NCI-H1417 treated with DMSO at 0.1 percent for 48 hours (cell line): ENCODE results near the gene TMPRSS7.

Experiments
- DNase-seq: peaks from one replicate; lab custom pipeline; 2025; lab: John Stamatoyannopoulos, UW

Gene TMPRSS7, protein sequence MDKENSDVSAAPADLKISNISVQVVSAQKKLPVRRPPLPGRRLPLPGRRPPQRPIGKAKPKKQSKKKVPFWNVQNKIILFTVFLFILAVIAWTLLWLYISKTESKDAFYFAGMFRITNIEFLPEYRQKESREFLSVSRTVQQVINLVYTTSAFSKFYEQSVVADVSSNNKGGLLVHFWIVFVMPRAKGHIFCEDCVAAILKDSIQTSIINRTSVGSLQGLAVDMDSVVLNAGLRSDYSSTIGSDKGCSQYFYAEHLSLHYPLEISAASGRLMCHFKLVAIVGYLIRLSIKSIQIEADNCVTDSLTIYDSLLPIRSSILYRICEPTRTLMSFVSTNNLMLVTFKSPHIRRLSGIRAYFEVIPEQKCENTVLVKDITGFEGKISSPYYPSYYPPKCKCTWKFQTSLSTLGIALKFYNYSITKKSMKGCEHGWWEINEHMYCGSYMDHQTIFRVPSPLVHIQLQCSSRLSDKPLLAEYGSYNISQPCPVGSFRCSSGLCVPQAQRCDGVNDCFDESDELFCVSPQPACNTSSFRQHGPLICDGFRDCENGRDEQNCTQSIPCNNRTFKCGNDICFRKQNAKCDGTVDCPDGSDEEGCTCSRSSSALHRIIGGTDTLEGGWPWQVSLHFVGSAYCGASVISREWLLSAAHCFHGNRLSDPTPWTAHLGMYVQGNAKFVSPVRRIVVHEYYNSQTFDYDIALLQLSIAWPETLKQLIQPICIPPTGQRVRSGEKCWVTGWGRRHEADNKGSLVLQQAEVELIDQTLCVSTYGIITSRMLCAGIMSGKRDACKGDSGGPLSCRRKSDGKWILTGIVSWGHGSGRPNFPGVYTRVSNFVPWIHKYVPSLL

DNA sequence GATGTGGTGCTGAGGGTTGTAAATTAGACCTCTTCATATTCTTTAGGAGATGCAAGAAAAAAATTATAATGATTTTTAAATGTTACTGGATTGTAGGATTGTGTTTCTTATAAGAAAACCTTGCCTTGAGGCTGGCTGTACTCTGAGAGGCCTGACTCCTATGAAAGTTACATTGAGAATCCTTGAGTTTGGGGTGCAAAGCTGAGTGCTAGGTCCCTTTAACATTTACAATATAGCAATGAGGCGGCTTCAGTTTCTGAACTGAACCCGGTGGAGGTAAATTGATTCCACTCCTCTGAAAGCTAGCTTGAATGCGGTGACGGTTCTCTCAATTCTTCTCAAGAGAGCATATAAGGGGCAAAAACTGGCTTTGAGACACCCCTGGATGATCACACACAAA lies at the start of gene TMPRSS7:
TMPRSS7 (plus strand) TSS at position 301 of the 400 bp plus-strand sequence. CDS start 110 bp downstream, outside the sequence.
- no peak for DNase-seq

DNA sequence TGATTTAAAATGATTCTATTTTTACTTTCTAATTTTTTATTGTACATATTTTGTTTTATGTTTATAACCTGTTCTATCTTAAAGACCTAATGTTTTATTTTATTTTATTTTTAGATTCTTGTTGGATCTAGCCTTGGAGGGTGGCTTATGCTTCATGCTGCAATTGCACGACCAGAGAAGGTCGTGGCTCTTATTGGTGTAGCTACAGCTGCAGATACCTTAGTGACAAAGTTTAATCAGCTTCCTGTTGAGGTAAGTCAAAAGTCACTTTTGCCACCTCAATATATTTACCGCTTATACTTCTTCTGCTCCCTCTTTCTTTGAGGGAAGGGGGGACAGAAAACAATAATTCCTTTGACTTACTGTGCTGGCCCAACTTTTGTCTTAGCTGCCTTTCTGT lies 47.7 kb upstream of the TMPRSS7 start:
- no peak for DNase-seq

DNA sequence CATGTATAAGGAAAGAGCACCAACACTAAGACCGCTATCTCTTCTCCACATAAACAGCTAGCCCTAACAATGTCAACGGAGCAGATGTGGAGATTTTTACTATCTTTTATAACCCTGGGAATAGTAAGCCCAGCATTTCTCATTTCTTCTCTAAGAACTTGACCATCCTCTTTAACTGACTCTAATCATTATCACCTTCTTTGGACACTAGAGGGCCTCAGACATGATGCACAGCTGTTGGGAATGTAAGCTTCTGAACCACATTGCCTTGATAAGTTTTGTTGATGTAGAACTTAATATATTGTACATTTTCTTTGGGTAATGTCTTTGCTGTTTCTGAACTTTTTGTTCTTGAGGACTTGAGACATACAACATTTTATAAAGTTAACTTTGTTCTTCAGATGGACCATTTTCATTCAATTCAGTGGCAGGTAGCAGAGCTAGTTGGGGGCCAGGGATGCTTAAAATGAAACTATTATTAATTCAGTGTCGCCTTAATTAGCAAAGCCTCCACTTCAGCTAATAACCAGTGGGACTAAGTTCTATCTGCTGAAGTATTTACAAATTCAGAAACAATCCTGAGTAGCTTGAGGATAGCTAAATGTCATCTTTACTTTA lies 45.4 kb upstream of the TMPRSS7 start:
- DNase-seq = peak; percentile 46

DNA sequence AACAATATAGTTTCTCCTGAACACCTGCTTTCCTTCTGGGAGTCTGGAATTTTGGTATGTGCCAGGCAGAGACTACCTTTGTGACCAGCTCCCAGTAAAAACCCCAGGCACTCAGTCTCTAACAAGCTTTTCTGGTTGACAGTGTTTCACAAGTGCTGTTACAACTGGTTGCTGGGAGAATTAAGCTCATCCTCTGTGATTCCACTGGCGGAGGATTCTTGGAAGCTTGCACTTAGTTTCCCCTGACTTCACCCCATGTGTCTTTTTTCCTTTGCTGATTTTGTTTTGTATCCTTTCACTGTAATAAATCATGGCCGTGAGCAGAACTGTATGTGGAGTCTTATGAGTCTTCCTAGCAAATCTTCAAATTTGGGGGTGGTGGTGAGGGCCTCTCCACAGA lies 41.5 kb upstream of the TMPRSS7 start:
- DNase-seq = no peak

DNA sequence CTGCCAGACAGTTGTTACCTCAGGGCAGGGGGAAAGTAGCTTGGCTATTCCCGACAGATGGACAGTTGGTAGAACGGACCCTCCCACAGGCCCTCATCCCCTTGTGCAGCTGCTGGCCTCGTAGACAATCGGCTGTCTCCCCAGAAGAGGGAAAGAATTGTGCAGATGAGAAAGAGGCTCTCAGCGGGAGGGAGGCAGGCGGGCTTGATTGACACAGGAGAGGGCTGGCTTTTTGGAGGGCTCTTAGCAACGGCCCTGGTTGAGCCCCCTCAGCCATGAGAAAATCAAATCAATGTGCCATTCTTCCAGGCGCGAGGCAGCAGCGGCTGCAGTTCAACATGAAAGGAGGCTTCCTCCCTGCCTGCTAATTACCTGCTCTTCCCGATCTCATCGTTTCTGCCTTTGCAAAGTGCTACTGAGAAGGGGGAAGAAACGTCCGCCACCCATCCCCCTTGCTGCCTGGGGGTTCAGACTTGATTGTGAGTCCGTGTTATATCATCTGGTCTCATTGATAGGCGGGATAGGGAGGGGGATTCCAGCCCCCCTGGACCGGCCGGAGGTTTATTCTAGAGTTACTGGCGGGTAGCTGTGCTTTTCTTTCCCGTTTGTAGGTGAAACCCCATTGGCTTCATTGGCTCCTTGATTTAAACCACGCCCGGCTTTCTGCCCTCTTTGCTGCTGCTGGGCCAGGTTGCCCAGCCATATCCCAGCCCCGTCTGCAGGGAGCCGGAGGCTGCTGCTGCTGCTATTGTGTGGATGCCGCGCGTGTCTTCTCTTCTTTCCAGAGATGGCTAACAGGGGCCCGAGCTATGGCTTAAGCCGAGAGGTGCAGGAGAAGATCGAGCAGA lies 35.7 kb upstream of the TMPRSS7 start, which contains the start of gene TAGLN3:
TAGLN3 (plus strand) TSS at position 287 of the 848 bp plus-strand sequence; CDS start at position 788, 501 bp downstream.
- DNase-seq = peak; percentile 81

DNA sequence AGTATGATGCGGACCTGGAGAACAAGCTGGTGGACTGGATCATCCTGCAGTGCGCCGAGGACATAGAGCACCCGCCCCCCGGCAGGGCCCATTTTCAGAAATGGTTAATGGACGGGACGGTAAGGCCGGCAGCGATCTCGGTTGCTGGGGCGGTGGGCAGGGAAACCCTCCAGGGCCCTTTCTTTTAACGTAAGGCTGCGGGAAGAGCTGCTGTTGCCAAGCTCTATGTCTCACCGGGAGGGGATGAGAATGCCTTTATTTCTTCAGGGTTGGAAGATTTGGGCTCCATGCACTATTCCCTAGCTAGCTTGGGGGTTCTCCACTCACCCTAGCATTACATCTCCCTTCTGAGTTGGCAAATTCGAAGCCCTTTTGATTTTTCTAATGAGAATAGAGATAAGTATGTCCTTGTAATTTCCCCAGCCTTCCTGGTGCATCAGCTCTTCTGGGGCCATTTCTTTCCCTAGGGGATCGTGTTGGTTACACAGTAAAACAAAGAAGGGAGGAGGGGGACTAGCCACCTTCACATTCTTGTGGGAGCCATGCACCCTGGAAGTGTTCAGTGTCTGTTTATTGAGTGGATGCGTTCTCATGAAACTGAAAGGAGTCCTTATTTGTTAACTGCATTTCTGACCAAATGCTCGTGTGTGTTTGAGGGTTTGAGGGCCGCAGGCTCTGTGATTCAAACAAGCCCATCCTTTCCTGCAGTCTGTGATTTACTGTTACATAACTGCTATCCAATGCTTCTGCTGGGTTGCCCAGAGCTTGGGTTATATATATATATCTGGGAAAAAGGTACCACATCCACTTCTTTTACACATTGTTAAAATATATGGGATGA lies 34.8 kb upstream of the TMPRSS7 start:
- peak; percentile 38 for DNase-seq

DNA sequence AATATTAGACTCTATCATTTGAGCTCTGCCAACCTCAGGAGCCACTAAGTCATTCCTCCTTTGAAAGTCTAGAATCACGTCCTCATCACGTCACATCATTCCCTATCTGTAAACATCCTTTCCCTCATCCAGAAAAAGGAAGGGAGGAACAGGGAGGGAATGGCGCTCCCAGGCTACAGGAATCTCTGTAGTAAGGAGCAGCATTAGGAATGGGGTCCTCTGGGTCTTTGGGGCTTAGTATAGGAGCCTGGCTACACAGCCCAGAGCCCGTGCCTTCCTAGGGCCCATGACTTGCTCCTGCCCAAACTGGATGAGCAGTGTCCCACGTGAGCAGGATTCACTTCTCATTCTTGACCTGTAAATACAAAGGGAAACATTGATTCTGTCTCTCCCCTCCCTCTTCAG lies 34.2 kb upstream of the TMPRSS7 start:
- DNase-seq = no peak

DNA sequence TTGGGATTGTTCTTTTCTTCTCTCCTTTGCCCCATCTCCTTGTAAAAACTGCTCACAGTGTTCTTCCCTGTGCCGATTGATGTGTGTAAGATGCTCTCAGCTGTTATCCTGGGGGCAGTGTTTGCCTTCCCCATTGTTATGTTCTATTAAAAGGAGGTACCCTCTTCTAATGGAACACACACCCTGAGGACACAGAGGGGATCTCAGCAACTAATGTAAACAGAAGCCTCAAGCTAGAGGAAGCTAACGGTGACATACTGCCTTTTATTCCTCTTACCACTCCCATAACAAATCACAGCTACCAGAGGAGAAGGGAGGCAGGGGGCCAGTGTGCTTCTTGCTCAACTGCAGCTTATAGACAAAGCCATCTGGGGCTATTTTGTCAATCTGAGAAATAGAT lies 33.6 kb upstream of the TMPRSS7 start:
- DNase-seq = peak; percentile 67

DNA sequence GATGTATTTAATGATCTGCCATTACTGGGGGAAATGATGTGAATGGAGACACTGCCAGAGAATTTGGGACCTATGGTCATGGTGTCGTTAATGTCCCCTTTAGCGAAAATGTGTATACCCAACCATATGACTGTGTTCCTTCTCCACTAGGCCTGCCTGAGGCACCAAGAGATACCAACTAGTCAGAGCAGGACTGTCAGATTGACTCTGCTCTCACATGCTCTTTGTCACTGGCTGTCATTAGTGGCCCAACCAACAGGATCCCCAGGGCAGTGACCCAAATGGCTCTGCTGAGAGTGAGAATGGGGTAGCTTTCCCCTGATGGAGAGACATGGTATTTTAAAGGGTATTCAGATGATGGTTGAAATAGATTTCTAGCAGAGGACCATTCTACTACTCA lies 33.0 kb upstream of the TMPRSS7 start:
- no peak for DNase-seq

DNA sequence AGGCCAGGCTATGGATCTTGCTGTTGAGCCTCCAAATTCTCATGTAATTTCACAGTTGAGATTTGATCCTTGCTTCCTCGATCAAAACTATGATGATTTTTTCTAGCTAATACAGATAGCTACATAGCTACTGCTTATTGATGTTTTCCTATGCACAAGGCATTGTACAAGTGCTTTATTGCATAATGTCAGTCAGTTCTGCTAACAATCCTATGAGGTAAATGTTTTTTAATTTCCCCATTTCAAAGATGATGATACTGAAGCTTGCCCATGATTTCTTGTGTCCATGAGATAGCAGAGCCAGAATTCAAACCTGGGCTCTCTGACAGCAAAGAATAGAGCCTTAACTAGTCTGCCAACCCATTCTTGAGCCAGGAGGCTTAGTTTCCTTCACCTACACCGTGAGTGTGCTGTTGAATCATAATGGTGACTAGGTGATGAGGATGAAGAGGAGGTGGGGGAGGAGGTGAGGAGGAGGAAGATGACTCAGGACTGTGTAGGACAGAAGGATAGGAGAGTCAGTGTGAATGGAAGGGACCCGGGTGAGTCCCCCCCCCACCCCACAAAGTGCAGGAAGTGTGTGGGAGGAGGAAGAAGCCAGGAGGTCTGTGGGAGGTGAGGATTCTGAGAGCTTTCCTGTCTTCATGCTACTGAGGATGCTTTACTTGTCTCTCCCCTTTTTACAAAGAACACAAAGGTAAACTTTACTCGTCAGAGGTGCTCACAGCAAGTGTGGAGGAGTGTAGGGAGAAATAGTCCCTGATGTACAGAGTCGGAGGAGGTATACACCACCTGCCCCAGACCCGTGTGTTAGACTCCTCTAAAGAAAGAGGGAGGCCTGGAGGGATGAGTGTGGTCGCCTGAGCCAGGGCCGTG lies 32.2 kb upstream of the TMPRSS7 start:
- DNase-seq = no peak

DNA sequence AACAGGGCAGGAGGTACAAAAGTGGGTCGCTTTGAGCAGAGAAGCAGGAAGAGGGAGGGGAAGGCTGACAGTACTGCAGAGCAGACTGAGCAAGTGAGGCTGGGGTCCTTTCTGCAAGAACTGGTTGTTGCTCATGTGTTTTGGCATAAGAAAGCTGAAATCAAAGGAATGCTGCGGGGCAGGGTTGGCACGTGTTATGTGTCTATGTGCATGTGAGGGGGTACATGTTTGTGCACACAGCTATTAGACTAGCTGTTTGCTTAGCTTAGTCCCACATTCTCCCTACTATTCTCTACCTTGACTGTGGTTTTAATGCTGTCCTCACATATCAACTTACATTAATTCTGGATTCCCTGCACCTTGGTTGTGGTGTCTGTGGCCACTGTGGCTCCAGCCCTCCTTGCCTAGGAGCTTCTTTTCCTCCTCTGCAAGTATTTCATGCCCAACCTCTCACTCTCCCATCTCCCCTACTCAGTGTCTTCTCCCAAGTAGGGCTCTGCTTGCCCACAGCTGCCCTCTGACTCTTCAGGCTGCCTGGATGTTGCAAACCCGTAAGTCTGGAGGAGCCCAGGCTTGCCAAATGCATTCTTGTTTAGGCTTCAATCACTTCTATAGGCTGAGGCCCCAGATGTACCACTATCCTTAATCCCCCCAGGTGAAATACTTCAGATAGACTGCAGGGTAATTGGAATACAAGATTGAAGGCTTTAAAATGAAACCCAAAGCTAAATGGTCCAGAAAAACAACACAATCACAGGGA lies 31.0 kb upstream of the TMPRSS7 start:
- no peak for DNase-seq

DNA sequence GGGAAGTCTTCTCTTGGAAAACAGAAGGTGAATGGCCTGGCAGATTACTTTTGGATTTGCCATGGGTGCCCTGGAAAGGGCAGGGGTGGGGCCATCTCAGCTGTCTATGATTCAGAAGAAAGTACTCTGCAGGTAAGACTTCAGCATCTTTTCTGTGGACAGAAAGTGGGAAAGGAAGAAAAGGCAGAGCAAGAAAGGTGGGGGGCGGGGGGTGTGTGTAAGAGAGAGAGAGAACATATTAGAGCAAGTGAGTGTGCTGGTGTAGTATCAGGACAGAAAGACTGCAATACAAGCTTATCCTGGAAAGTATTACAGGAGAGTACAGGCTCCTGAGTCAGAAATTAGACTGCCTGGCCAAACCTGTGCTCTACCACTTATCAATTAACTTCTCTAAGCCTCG lies 30.3 kb upstream of the TMPRSS7 start:
- DNase-seq = no peak

DNA sequence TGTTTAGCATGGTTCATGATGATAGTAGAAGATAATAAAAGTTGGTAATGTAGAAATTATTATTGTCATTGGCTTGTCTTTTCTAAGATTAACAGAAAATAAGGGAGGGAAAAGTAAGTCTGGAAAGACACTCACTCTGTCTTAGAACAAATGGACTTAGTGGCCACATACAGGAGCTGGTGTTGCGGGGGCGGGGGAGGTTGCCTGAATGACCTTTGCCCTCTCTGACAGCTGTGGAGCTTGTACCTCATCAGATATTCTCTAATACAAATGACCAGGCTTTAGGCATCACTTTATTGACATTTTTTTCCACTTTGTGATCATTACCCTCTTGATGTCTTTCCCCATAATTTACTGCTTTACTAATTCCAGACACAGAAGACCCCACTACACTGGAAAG lies 29.9 kb upstream of the TMPRSS7 start:
- no peak for DNase-seq

DNA sequence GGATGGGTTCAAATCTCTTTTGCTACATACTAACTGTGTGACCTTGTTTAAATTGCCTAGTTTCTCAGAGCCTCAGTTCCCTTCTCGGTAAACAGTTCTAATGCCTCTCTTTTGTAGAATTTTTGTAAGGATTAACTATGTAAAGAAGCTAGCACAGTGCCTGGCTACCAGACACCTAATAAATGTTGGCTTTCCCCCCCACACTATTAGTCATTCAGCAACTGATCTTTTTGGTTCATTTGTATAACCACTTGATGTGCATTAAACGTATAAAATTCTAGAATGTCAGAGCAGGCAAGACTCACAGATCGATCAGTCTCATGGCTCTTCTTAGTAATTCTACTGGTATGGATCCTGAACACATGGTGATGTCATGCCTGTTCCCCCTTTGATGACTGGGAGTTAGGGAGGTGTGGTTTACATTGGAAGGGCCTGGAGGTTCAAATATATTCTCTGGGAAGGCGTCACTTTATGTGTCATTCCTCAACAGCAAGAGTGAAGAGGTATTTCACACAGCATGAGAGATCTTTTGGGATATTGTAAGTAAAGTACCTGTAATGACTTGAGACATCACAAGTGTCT lies 29.4 kb upstream of the TMPRSS7 start:
- no peak for DNase-seq

DNA sequence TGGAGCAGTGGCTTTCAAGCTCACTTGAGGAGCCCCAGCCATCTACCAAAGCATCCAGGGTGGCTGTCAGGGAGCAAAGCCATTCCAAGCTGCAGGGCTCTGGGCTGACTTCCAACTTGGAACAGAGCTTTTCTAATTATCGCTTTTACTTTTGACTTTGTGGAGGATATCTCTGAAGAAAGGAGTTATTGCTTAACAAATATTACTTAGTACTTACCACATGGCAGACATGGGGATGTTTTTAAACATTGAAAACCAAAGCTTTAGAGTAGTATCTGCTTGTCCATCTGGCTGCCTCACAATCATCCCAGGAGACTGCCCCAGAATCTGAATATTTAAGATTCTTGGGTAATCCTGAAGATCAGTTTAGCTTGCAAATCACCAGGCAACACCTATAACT lies 26.9 kb upstream of the TMPRSS7 start:
- DNase-seq = no peak

DNA sequence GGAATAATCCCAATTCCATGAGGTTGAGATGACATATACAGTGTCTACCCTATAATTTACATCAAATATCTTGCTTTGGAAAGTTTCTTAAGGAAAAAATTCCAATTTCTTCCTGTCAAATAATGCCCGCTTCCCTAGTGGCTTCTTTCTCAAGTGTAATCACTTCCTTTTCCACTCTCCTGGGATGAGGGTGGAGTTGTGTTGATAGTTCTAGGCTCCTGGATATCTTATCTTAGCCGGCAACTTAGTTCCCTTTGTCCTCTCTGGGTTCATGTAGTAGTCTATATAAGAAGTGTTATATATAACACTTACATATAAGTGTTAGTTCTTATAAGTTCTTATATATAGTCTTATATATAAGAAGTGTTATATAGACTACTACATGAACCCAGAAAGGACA lies 24.9 kb upstream of the TMPRSS7 start:
- DNase-seq = no peak

DNA sequence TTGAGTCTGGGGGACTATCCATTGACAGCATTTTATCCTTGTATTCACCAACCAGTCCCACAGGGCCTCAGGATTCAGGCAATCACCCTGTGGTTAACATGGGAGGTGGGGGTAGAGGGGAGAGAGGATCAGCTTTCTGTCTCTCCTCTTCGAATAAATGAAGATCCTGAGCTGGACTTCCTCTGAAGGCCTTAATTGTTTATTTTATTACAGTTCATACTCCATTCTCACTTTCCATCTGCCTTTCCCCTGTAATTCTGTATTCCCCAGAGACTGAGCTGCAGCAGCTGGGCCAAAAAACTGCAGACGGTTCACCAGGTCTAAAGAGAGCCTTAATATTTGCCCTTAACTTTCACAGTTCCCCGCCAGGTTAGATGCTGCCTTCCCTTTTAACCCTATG lies 23.9 kb upstream of the TMPRSS7 start:
- DNase-seq = no peak

DNA sequence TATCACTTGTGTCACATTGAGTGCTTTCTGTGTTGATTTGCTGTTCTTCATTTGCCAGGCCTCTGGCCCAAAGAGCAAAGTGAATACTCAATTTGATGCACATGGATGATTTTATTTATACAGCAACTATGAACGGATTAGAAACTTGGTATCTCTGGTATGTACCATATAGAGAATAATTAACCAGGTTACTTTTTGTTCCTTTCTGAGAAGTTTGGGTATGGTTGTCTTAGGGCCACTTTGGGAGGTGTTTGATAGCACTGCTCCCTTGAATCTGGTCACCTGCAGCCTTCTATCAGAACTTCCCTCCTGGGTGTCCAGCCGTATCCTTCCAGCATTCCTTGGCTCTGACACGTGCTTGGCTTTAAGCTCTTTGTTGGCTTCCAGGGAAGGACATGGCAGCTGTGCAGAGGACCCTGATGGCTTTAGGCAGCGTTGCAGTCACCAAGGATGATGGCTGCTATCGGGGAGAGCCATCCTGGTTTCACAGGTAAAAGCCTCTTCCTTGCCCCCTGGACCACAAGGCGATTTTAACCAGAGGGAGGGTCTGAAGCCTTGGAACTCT lies 23.1 kb upstream of the TMPRSS7 start:
- no peak for DNase-seq
